ENCODE measurements around the gene ZNF219.

Gene ZNF219

GRCh38 chr14:21050597-21050996 lies 47.9 kb downstream of the ZNF219 start:
- Histone ChIP-seq H3K27ac (ENCODE audit: low read length, poor library complexity, severe bottlenecking) (no peak overlapping the region), H2AFZ (ENCODE audit: low read depth, low read length) (no peak overlapping the region), H3K9me3 (ENCODE audit: control insufficient read depth, low read length) (no peaks in the 10 kb centered on the region), H2BK120ac (ENCODE audit: low read depth, low read length) (no peak overlapping the region), H3K23ac (ENCODE audit: low read length in 2 of 2) (no peak overlapping the region), H4K91ac (ENCODE audit: low read length) (no peak overlapping the region), H2BK15ac (ENCODE audit: low read depth, poor library complexity, severe bottlenecking) (no peak overlapping the region), H2AK5ac (ENCODE audit: low read length, severe bottlenecking) (no peak overlapping the region), H3K9ac (ENCODE audit: low read length) (no peak overlapping the region), H3K4me2 (ENCODE audit: low read length, poor library complexity, severe bottlenecking) (no peak overlapping the region), H4K8ac (ENCODE audit: low read length) (no peak overlapping the region), H3K14ac (ENCODE audit: low read length in 2 of 2) (no peak overlapping the region), H2BK5ac (ENCODE audit: low read depth, low read length, poor library complexity, severe bottlenecking) (no peak overlapping the region), H3K4me1 (ENCODE audit: control insufficient read depth, insufficient read depth, low read depth, low read length) (peaks cover 3% of the 10 kb centered on the region), H3K18ac (ENCODE audit: low read depth in 1 of 2, low read length in 2 of 2) (no peak overlapping the region), H3K27me3 (ENCODE audit: control insufficient read depth in 1 of 2, insufficient read depth in 1 of 2, low read length in 2 of 2) (no peaks in the 10 kb centered on the region), H3K36me3 (ENCODE audit: control insufficient read depth in 1 of 2, insufficient read depth in 2 of 2, low read depth in 1 of 2, low read length in 2 of 2) (no peaks in the 10 kb centered on the region), H3K4me3 (ENCODE audit: insufficient read depth in 1 of 2, low read depth in 1 of 2, low read length in 2 of 2) (no peak overlapping the region), H2BK12ac (ENCODE audit: low read length in 2 of 2) (no peak overlapping the region), H3K4ac (ENCODE audit: low read depth in 1 of 2, low read length in 2 of 2) (no peak overlapping the region), H3K79me1 (replicated peaks; ENCODE audit: low read length, poor library complexity, severe bottlenecking) (no peaks in the 10 kb centered on the region)
- no peak for DNase-seq
- 74% methylated on average over 2 of the region's 3 CpGs for WGBS

DNA sequence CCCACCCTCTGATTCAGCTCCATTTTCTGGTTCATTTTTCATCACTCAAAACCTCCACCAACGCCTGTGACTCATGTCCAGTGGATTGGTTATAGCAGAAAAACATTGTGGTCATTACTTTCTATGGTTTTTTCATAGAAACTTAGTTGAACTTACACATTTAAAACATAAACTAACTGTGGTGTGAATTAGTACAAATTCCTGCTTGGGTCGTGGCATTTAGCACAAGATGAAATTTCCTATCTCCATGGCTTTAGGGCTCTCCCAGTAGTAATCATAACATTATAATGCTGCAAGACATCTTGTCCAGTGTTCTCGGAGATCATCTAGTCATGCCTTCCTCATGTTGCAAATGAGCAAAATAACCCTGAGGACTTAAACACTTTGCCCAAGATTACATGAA lies 49.2 kb downstream of the ZNF219 start:
- WGBS = 84% methylated on average over 3 of the region's 3 CpGs
- Histone ChIP-seq H2AK5ac (ENCODE audit: low read length, severe bottlenecking) (no peak overlapping the region), H3K14ac (ENCODE audit: low read length in 2 of 2) (no peak overlapping the region), H3K4me2 (ENCODE audit: low read length, poor library complexity, severe bottlenecking) (no peak overlapping the region), H2AFZ (ENCODE audit: low read depth, low read length) (no peak overlapping the region), H3K4me1 (ENCODE audit: control insufficient read depth, insufficient read depth, low read depth, low read length) (no peaks in the 10 kb centered on the region), H3K23ac (ENCODE audit: low read length in 2 of 2) (no peak overlapping the region), H3K4ac (ENCODE audit: low read depth in 1 of 2, low read length in 2 of 2) (no peak overlapping the region), H2BK120ac (ENCODE audit: low read depth, low read length) (no peak overlapping the region), H3K9ac (ENCODE audit: low read length) (no peak overlapping the region), H3K9me3 (ENCODE audit: control insufficient read depth, low read length) (no peaks in the 10 kb centered on the region), H2BK15ac (ENCODE audit: low read depth, poor library complexity, severe bottlenecking) (no peak overlapping the region), H3K27me3 (ENCODE audit: control insufficient read depth in 1 of 2, insufficient read depth in 1 of 2, low read length in 2 of 2) (peaks cover 0 to 6% of the 10 kb centered on the region in 2 experiments), H4K91ac (ENCODE audit: low read length) (no peak overlapping the region), H3K36me3 (ENCODE audit: control insufficient read depth in 1 of 2, insufficient read depth in 2 of 2, low read depth in 1 of 2, low read length in 2 of 2) (no peaks in the 10 kb centered on the region), H3K4me3 (ENCODE audit: insufficient read depth in 1 of 2, low read depth in 1 of 2, low read length in 2 of 2) (no peak overlapping the region), H2BK5ac (ENCODE audit: low read depth, low read length, poor library complexity, severe bottlenecking) (no peak overlapping the region), H3K18ac (ENCODE audit: low read depth in 1 of 2, low read length in 2 of 2) (no peak overlapping the region), H3K27ac (ENCODE audit: low read length, poor library complexity, severe bottlenecking) (no peak overlapping the region), H2BK12ac (ENCODE audit: low read length in 2 of 2) (no peak overlapping the region), H3K79me1 (replicated peaks; ENCODE audit: low read length, poor library complexity, severe bottlenecking) (no peaks in the 10 kb centered on the region), H4K8ac (ENCODE audit: low read length) (no peak overlapping the region)
- DNase-seq = no peak

DNA sequence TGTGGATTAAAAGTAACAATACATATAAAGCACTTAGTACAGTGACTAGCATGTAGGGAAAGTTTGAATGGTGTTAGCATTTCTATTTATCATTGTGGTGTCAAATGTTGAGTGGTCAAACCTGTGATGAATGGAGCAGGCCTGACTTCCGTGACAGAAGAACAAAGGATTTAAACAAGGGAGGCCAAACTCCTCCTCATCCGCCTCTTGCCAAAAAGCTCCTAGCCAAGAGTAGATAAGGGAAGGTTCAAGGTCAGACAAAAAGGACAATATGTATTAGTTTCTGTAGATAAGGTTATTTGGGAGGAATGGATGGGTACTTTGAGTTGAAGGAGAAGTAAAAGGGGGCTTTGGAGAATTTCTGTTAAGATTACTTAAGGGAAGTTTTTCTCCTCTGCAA lies 49.8 kb downstream of the ZNF219 start:
- 100% methylated on average over 2 of the region's 2 CpGs for WGBS
- Histone ChIP-seq H3K23ac (ENCODE audit: low read length in 2 of 2) (no peak overlapping the region), H4K91ac (ENCODE audit: low read length) (no peak overlapping the region), H3K4me1 (ENCODE audit: control insufficient read depth, insufficient read depth, low read depth, low read length) (no peaks in the 10 kb centered on the region), H4K8ac (ENCODE audit: low read length) (no peak overlapping the region), H3K27me3 (ENCODE audit: control insufficient read depth in 1 of 2, insufficient read depth in 1 of 2, low read length in 2 of 2) (peaks cover 0 to 8% of the 10 kb centered on the region in 2 experiments), H2BK15ac (ENCODE audit: low read depth, poor library complexity, severe bottlenecking) (no peak overlapping the region), H2BK120ac (ENCODE audit: low read depth, low read length) (no peak overlapping the region), H2AK5ac (ENCODE audit: low read length, severe bottlenecking) (no peak overlapping the region), H2AFZ (ENCODE audit: low read depth, low read length) (no peak overlapping the region), H3K9me3 (ENCODE audit: control insufficient read depth, low read length) (no peaks in the 10 kb centered on the region), H3K27ac (ENCODE audit: low read length, poor library complexity, severe bottlenecking) (no peak overlapping the region), H3K36me3 (ENCODE audit: control insufficient read depth in 1 of 2, insufficient read depth in 2 of 2, low read depth in 1 of 2, low read length in 2 of 2) (no peaks in the 10 kb centered on the region), H2BK5ac (ENCODE audit: low read depth, low read length, poor library complexity, severe bottlenecking) (no peak overlapping the region), H3K9ac (ENCODE audit: low read length) (no peak overlapping the region), H3K4me3 (ENCODE audit: insufficient read depth in 1 of 2, low read depth in 1 of 2, low read length in 2 of 2) (no peak overlapping the region), H3K14ac (ENCODE audit: low read length in 2 of 2) (no peak overlapping the region), H3K18ac (ENCODE audit: low read depth in 1 of 2, low read length in 2 of 2) (no peak overlapping the region), H2BK12ac (ENCODE audit: low read length in 2 of 2) (no peak overlapping the region), H3K79me1 (replicated peaks; ENCODE audit: low read length, poor library complexity, severe bottlenecking) (no peaks in the 10 kb centered on the region), H3K4ac (ENCODE audit: low read depth in 1 of 2, low read length in 2 of 2) (no peak overlapping the region), H3K4me2 (ENCODE audit: low read length, poor library complexity, severe bottlenecking) (no peak overlapping the region)
- DNase-seq = no peak

DNA sequence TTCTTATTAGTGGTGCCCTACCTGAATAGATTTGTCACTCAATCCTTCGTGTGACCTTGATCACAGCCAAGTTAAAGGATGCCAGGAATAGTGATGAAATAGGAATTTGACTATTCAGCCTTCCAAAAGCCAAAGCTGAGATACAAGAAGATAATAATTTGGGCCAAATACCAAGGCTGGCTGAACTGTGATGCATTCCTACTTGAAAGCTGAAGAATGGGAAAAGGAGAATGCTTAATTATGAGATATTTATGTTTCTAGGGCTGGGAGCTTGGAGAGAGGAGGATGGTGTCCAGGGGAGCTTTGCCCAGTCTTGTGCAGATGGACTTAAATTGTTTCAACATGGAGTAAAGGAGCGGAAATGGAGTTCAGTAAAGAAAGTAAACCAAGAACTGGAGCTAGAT lies 51.1 kb downstream of the ZNF219 start:
- Histone ChIP-seq H3K9me3 (ENCODE audit: control insufficient read depth, low read length) (no peaks in the 10 kb centered on the region), H2BK15ac (ENCODE audit: low read depth, poor library complexity, severe bottlenecking) (no peak overlapping the region), H3K14ac (ENCODE audit: low read length in 2 of 2) (no peak overlapping the region), H2BK12ac (ENCODE audit: low read length in 2 of 2) (no peak overlapping the region), H2BK5ac (ENCODE audit: low read depth, low read length, poor library complexity, severe bottlenecking) (no peak overlapping the region), H3K18ac (ENCODE audit: low read depth in 1 of 2, low read length in 2 of 2) (no peak overlapping the region), H4K8ac (ENCODE audit: low read length) (no peak overlapping the region), H3K36me3 (ENCODE audit: control insufficient read depth in 1 of 2, insufficient read depth in 2 of 2, low read depth in 1 of 2, low read length in 2 of 2) (no peaks in the 10 kb centered on the region), H3K23ac (ENCODE audit: low read length in 2 of 2) (no peak overlapping the region), H2AFZ (ENCODE audit: low read depth, low read length) (no peak overlapping the region), H4K91ac (ENCODE audit: low read length) (no peak overlapping the region), H3K4me2 (ENCODE audit: low read length, poor library complexity, severe bottlenecking) (no peak overlapping the region), H3K4me3 (ENCODE audit: insufficient read depth in 1 of 2, low read depth in 1 of 2, low read length in 2 of 2) (no peak overlapping the region), H3K79me1 (replicated peaks; ENCODE audit: low read length, poor library complexity, severe bottlenecking) (no peaks in the 10 kb centered on the region), H2AK5ac (ENCODE audit: low read length, severe bottlenecking) (no peak overlapping the region), H3K4ac (ENCODE audit: low read depth in 1 of 2, low read length in 2 of 2) (no peak overlapping the region), H3K27ac (ENCODE audit: low read length, poor library complexity, severe bottlenecking) (no peak overlapping the region), H3K27me3 (ENCODE audit: control insufficient read depth in 1 of 2, insufficient read depth in 1 of 2, low read length in 2 of 2) (peaks cover 0 to 8% of the 10 kb centered on the region in 2 experiments), H3K4me1 (ENCODE audit: control insufficient read depth, insufficient read depth, low read depth, low read length) (peaks cover 5% of the 10 kb centered on the region), H2BK120ac (ENCODE audit: low read depth, low read length) (no peak overlapping the region), H3K9ac (ENCODE audit: low read length) (no peak overlapping the region)
- DNase-seq = no peak
- 90% methylated on average over 2 of the region's 2 CpGs for whole genome bisulfite sequencing
